Measurements from ENCODE around the gene SHISAL1. TPM values are rescaled to one million over a fixed set of nuclear protein-coding genes. Genes with fewer than 3 reads are reported as not detected.

Gene SHISAL1
- total RNA-seq, 1 donor, result 11.4 TPM

DNA sequence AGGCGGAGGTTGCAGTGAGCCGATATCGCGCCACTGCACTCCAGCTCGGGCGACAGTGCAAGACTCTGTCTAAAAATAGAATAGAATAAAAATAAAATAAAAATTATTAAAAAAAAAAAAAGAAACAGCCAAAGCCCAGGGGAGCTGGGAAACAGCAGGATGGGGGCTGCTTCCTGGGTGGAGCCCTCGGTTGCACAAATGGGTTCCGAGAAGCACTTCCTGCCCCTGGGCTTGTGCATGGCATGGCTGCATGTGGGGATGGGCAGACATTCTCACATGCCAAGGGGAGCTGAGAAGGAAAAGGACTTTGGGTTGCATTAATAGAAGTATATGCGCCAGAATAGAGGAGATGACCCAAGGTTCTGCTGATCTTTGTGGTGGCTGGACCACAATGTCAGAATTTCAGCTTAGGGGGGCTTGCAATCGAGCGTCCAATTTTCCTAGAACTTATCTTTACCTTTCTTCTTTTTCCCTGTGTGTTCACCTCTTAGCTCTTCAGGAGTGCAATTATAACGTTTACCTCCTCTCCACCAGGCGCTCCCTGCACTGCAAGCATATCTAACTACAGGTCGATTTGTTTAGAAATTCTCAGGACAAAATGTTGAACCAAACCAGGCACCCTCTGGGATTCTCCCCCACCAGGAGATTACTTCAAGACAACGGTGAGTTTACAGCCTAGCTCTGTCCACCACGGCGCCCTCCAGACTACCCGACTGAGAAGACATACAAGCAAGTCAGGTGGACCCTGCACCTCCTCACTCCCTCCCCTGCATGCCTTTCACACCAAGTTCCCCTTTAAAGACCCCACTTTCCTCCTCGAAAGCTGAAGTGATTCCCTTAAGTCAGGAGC is 53.2 kb downstream of the SHISAL1 start:
- TF ChIP-seq, protein P1, sequence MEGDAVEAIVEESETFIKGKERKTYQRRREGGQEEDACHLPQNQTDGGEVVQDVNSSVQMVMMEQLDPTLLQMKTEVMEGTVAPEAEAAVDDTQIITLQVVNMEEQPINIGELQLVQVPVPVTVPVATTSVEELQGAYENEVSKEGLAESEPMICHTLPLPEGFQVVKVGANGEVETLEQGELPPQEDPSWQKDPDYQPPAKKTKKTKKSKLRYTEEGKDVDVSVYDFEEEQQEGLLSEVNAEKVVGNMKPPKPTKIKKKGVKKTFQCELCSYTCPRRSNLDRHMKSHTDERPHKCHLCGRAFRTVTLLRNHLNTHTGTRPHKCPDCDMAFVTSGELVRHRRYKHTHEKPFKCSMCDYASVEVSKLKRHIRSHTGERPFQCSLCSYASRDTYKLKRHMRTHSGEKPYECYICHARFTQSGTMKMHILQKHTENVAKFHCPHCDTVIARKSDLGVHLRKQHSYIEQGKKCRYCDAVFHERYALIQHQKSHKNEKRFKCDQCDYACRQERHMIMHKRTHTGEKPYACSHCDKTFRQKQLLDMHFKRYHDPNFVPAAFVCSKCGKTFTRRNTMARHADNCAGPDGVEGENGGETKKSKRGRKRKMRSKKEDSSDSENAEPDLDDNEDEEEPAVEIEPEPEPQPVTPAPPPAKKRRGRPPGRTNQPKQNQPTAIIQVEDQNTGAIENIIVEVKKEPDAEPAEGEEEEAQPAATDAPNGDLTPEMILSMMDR (IDR thresholded peaks at IDR 0.05; ENCODE audit: insufficient read depth, low read length), result no peak
- no peak for DNase-seq (ENCODE audit: low read depth)
- H3K4me3 ChIP-seq (ENCODE audit: low read depth, low read length), result no peak overlapping the region

DNA sequence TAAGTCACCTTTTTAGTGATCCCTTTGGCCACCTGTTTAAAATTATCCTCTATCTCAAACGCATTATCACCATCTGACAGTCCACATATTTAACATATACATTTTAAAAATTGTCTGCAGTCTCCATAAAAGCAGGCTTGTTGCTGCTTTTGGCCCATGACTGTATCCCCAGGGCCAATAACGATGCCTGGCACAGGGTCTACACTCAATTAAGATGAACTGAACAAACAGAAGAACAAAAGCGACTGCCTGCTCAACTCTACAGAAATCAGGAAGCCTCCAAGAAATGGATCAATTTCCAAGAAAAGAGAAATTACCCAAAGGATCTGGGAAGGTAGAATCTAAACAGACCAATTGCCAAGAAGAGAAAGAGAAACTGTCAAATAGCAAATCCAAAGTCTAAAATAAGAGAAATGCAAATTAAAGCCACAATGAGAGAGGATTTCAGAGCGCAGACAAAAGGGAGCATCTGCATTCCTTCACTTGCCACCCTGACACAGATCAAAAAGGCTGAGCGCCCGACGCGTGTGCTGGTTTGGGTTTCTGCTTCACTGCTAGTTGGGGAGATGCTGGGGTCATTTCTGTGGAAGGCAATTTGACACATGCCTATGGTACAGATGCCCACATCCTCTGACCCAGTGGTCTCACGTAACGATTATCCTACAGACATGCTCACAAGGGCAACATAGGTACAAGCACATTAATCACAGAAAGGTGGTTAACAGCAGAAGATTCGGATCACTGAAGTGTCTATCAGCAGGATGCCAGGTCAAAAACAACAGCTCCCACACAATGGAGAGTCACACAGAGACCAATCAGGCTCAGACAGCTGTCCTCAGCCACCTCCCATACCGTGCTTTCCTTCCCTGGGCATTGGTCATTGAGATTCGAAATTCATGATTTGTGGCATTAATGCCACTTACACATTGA is 55.9 kb downstream of the SHISAL1 start:
- no peak for DNase-seq (ENCODE audit: low read depth)
- H3K4me3 ChIP-seq (ENCODE audit: low read depth, low read length), result no peak overlapping the region
- TF ChIP-seq, protein P1 (IDR thresholded peaks at IDR 0.05; ENCODE audit: insufficient read depth, low read length), result no peak

DNA sequence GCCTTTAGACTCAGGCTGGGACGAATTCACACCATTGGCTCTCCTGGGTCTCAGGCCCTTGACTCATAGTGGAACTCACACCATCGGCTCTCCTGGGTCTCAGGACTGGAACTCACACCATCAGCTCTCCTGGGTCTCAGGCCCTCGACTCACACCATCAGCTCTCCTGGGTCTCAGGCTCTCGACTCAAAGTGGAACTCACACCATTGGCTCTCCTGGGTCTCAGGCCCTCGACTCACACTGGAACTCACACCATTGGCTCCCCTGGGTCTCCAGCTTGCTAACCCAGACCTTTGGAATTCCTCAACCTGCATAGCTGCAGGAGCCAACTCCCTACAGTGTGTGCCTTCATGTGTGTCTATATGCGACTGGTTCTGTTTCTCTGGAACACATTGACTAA is 56.7 kb downstream of the SHISAL1 start:
- TF ChIP-seq, protein P1 (IDR thresholded peaks at IDR 0.05; ENCODE audit: insufficient read depth, low read length), result no peak
- H3K4me3 ChIP-seq (ENCODE audit: low read depth, low read length), result no peak overlapping the region
- DNase-seq (ENCODE audit: low read depth), result no peak

DNA sequence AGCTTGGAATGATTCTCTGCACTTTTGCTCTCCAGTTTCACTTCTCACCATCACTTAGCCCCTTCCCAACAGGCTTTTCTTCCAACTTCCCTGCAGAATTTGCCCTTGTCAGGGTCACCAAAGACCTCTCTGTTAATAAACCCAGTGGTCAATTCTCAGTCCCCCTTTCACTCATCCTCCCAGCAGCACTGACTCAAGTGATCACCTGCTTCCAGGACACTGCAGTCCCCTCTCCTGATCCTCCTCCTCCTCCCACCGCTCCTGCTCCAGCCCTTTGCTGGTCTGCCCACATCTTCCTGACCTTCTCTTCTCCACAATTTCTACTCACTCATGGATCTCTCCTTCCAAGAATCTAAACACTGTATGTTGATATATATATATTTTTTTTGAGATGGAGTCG is 57.9 kb downstream of the SHISAL1 start:
- no peak overlapping the region for H3K4me3 ChIP-seq (ENCODE audit: low read depth, low read length)
- no peak for DNase-seq (ENCODE audit: low read depth)
- TF ChIP-seq, protein P1 (IDR thresholded peaks at IDR 0.05; ENCODE audit: insufficient read depth, low read length), result no peak

DNA sequence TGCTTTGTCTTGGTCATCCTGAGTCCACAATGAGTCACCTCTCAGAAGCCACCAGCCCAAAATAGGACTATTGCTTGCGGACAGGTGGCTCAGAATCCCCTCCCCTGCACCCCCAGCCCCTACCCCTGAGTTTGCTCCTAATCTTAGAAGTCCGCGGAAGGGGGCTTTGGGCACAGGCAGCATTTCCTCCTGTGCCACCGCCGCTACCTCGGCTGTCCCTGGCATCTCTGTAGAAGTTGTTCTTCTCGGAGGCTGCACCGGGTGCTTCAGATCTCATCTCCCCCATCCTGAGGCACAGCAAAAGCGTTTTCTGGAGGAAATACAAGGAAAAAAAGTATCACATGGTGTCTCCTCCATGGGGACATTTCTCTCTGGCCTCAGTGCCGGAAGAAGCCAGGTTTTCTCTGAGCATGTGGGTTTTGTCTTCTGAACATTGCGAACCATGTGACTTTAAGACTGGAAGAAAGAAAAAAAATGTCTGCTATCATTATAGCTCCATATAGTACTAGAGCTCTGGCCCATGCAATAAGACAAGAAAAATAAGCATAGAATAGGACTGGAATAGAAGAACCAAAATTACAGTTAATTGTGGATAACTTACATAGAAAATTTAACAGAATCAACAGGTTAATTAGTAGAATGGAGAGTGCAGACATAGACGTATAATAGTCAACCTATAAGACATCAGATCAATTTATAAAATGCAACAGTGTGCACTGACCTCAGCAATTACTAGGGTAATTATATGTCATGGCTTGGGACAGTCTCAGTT is 63.2 kb downstream of the SHISAL1 start:
- H3K4me3 ChIP-seq (ENCODE audit: low read depth, low read length), result no peak overlapping the region
- no peak for DNase-seq (ENCODE audit: low read depth)
- TF ChIP-seq, protein P1 (IDR thresholded peaks at IDR 0.05; ENCODE audit: insufficient read depth, low read length), result no peak

DNA sequence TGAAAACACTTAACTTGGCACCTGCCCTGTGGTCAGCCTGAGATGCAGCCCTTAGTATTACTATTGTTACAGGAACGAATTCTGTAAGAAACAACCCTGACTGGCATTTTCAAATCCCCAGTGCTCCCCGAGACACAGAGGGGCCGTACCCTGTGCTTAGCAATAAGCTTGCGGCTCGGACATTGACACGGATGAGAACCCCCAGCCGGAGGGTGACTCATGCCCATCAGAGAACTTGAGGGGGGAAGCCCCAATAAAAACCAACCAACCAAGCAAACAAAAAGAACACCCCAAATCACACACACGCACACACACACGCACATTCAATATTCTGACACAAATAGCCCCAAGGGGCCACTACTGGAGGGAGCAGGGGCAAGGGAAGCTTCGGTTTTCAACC is 63.8 kb downstream of the SHISAL1 start:
- TF ChIP-seq, protein P1 (IDR thresholded peaks at IDR 0.05; ENCODE audit: insufficient read depth, low read length), result no peak

More for the DNA sequence above, 63.8 kb downstream of the SHISAL1 start:
- no peak for DNase-seq (ENCODE audit: low read depth)
- no peak overlapping the region for H3K4me3 ChIP-seq (ENCODE audit: low read depth, low read length)

Measured in fibroblast of the aortic adventitia (primary cell).